MM.1S (cell line): ENCODE data around the gene MAT1A.

ENCODE experiments used
- DNase-seq: peaks from one replicate; pipeline ENCODE4 v3.0.0-alpha.2; 2015
- H2AFZ ChIP-seq: fragments of 300-600 bp; sonication (generic); 2 replicates; pipeline ENCODE4 v1.6.0; 2016; ENCODE audit warnings: antibody characterized with exemption, low read length
- H3F3A ChIP-seq: fragments of 300-600 bp; sonication (generic); 2 replicates; pipeline ENCODE4 v1.6.1; 2016; ENCODE audit warnings: mild to moderate bottlenecking, antibody characterized with exemption, low read length, moderate library complexity, mixed read lengths; ENCODE audit not compliant: insufficient read depth
- H3K27ac ChIP-seq: fragments of 300-600 bp; sonication (generic); 2 replicates; pipeline ENCODE4 v1.5.1; 2016; ENCODE audit warnings: mild to moderate bottlenecking, low read length
- H3K27me3 ChIP-seq: fragments of 300-600 bp; sonication (generic); replicated peaks from 2 replicates; pipeline ENCODE4 v1.6.0; 2016; ENCODE audit warnings: low read length; ENCODE audit not compliant: insufficient read depth
- H3K36me3 ChIP-seq: fragments of 300-600 bp; sonication (generic); replicated peaks from 2 replicates; pipeline ENCODE4 v1.6.1; 2016; ENCODE audit warnings: mild to moderate bottlenecking, low read length, mixed read lengths; ENCODE audit not compliant: insufficient read depth
- H3K4me1 ChIP-seq: fragments of 300-600 bp; sonication (generic); 2 replicates; pipeline ENCODE4 v1.6.1; 2016; ENCODE audit warnings: low read length, mixed read lengths
- H3K4me2 ChIP-seq: fragments of 300-600 bp; sonication (generic); 2 replicates; pipeline ENCODE4 v1.6.0; 2016; ENCODE audit warnings: low read depth, low read length
- H3K4me3 ChIP-seq: fragments of 300-600 bp; sonication (generic); 2 replicates; pipeline ENCODE4 v1.5.1; 2016; ENCODE audit warnings: low read length, mixed read lengths
- H3K79me2 ChIP-seq: fragments of 300-600 bp; sonication (generic); 2 replicates; pipeline ENCODE4 v1.6.1; 2016; ENCODE audit warnings: mixed run types, low read length, mixed read lengths
- H3K9ac ChIP-seq: fragments of 300-600 bp; sonication (generic); 2 replicates; pipeline ENCODE4 v1.6.1; 2016; ENCODE audit warnings: low read length, mixed read lengths
- H3K9me2 ChIP-seq: fragments of 300-600 bp; sonication (generic); replicated peaks from 2 replicates; pipeline ENCODE4 v1.6.1; 2016; ENCODE audit warnings: mild to moderate bottlenecking, low read length, mixed read lengths; ENCODE audit not compliant: insufficient read depth
- H3K9me3 ChIP-seq: fragments of 300-600 bp; sonication (generic); replicated peaks from 2 replicates; pipeline ENCODE4 v1.6.1; 2016; ENCODE audit warnings: mild to moderate bottlenecking, low read length, mixed read lengths; ENCODE audit not compliant: insufficient read depth
- H4K20me1 ChIP-seq: fragments of 300-600 bp; sonication (generic); 2 replicates; pipeline ENCODE4 v1.6.1; 2016; ENCODE audit warnings: mild to moderate bottlenecking, low read length, moderate library complexity, mixed read lengths; ENCODE audit not compliant: insufficient read depth
- CTCF ChIP-seq: fragments of 300-600 bp; sonication (generic); IDR thresholded peaks from 2 replicates; pipeline ENCODE4 v1.5.1; 2016; ENCODE audit warnings: antibody characterized with exemption, low read length, mixed read lengths
- EZH2 ChIP-seq: fragments of 300-600 bp; sonication (generic); optimal IDR thresholded peaks from 2 replicates; pipeline ENCODE3; 2017; ENCODE audit warnings: low read depth, mild to moderate bottlenecking, antibody characterized with exemption, low read length, mixed read lengths
- EZH2phosphoT487 ChIP-seq: fragments of 300-600 bp; sonication (generic); IDR thresholded peaks from 2 replicates; pipeline ENCODE4 v1.6.1; 2018; ENCODE audit warnings: antibody characterized with exemption, low read length

The MAT1A gene

GRCh38 chr10:80319318-80319717 is 29.9 kb upstream of the MAT1A start:
- H3F3A ChIP-seq, result no peaks in the 10 kb centered on the region
- H3K27ac ChIP-seq, result no peak overlapping the region
- no peaks in the 10 kb centered on the region for H3K79me2 ChIP-seq
- no peak for DNase-seq
- no peak overlapping the region for H3K9ac ChIP-seq
- no peaks in the 10 kb centered on the region for H3K9me3 ChIP-seq
- H3K36me3 ChIP-seq, result no peaks in the 10 kb centered on the region
- H4K20me1 ChIP-seq, result no peaks in the 10 kb centered on the region
- TF ChIP-seq EZH2phosphoT487 (no peak), CTCF (no peak), EZH2 (no peak)
- no peak overlapping the region for H3K4me2 ChIP-seq
- H3K9me2 ChIP-seq, result no peaks in the 10 kb centered on the region
- no peak overlapping the region for H2AFZ ChIP-seq
- H3K4me1 ChIP-seq, result no peaks in the 10 kb centered on the region
- no peak overlapping the region for H3K4me3 ChIP-seq
- H3K27me3 ChIP-seq, result no peaks in the 10 kb centered on the region

GRCh38 chr10:80318742-80319141 is 29.3 kb upstream of the MAT1A start:
- no peaks in the 10 kb centered on the region for H3K4me1 ChIP-seq
- no peaks in the 10 kb centered on the region for H4K20me1 ChIP-seq
- no peak for DNase-seq
- no peaks in the 10 kb centered on the region for H3K9me2 ChIP-seq
- TF ChIP-seq EZH2, result no peak
- TF ChIP-seq EZH2phosphoT487, result no peak
- no peak for TF ChIP-seq CTCF
- no peaks in the 10 kb centered on the region for H3K9me3 ChIP-seq
- no peaks in the 10 kb centered on the region for H3K27me3 ChIP-seq
- H3K36me3 ChIP-seq, result no peaks in the 10 kb centered on the region
- no peak overlapping the region for H3K4me2 ChIP-seq
- no peak overlapping the region for H3K27ac ChIP-seq
- H3F3A ChIP-seq, result no peaks in the 10 kb centered on the region
- no peak overlapping the region for H3K4me3 ChIP-seq
- no peak overlapping the region for H3K9ac ChIP-seq
- H3K79me2 ChIP-seq, result no peaks in the 10 kb centered on the region
- H2AFZ ChIP-seq, result no peak overlapping the region

GRCh38 chr10:80315391-80315790 is 25.9 kb upstream of the MAT1A start:
- Histone ChIP-seq H3K27me3 (no peaks in the 10 kb centered on the region), H3K27ac (no peak overlapping the region), H3K79me2 (no peaks in the 10 kb centered on the region), H3K36me3 (no peaks in the 10 kb centered on the region), H3K4me1 (no peaks in the 10 kb centered on the region), H3K9me2 (no peaks in the 10 kb centered on the region), H3K4me2 (no peak overlapping the region), H4K20me1 (no peaks in the 10 kb centered on the region), H3F3A (no peaks in the 10 kb centered on the region), H3K4me3 (no peak overlapping the region), H3K9ac (no peak overlapping the region), H3K9me3 (no peaks in the 10 kb centered on the region), H2AFZ (no peak overlapping the region)
- DNase-seq, result no peak
- TF ChIP-seq CTCF, result no peak
- no peak for TF ChIP-seq EZH2phosphoT487
- no peak for TF ChIP-seq EZH2
